Measurements from ENCODE around the gene TRNT1. TPM values are rescaled to one million over a fixed set of nuclear protein-coding genes. Genes with fewer than 3 reads are reported as not detected.

TRNT1 gene
- 22.4 and 34.0 TPM in 2 replicates for total RNA-seq (2014; rRNA removed)
- polyA plus RNA-seq (2012) = 9.9 TPM

GRCh38 chr3:3126477-3127431 lies at the start of gene TRNT1:
Gene TRNT1, plus strand, starts transcription at chr3:3126940. Its CDS starts 2,101 bp downstream, at chr3:3129041.
- DNase-seq (ENCODE audit: low read depth) = peak; percentile 89

GRCh38 chr3:3080309-3080708 lies 46.4 kb upstream of the TRNT1 start:
- no peak for DNase-seq (ENCODE audit: low read depth)

- no peak for DNase-seq (ENCODE audit: low read depth)
Measured at GRCh38 chr3:3081381-3082233, 45.1 kb upstream of the TRNT1 start.

- DNase-seq (ENCODE audit: low read depth) = no peak
Measured at GRCh38 chr3:3082234-3082924, 44.4 kb upstream of the TRNT1 start.

- no peak for DNase-seq (ENCODE audit: low read depth)
Measured at GRCh38 chr3:3084890-3085289, 41.9 kb upstream of the TRNT1 start.

- no peak for DNase-seq (ENCODE audit: low read depth)
Measured at GRCh38 chr3:3085782-3086181, 41.0 kb upstream of the TRNT1 start.

- DNase-seq (ENCODE audit: low read depth) = no peak
Measured at GRCh38 chr3:3086239-3086638, 40.5 kb upstream of the TRNT1 start.

GRCh38 chr3:3087279-3087678 lies 39.5 kb upstream of the TRNT1 start:
- no peak for DNase-seq (ENCODE audit: low read depth)

- DNase-seq (ENCODE audit: low read depth) = no peak
Measured at GRCh38 chr3:3087716-3088465, 38.8 kb upstream of the TRNT1 start.

GRCh38 chr3:3089017-3089416 lies 37.7 kb upstream of the TRNT1 start:
- DNase-seq (ENCODE audit: low read depth) = no peak

- DNase-seq (ENCODE audit: low read depth) = no peak
Measured at GRCh38 chr3:3097958-3098357, 28.8 kb upstream of the TRNT1 start.

GRCh38 chr3:3101660-3102458 lies 24.9 kb upstream of the TRNT1 start:
- DNase-seq (ENCODE audit: low read depth) = no peak

- DNase-seq (ENCODE audit: low read depth) = peak; percentile 2
Measured at GRCh38 chr3:3102751-3103150, 24.0 kb upstream of the TRNT1 start.

- DNase-seq (ENCODE audit: low read depth) = no peak
Measured at GRCh38 chr3:3105246-3105645, 21.5 kb upstream of the TRNT1 start.

GRCh38 chr3:3105815-3106214 lies 20.9 kb upstream of the TRNT1 start:
- DNase-seq (ENCODE audit: low read depth) = no peak

- no peak for DNase-seq (ENCODE audit: low read depth)
Measured at GRCh38 chr3:3107181-3107580, 19.6 kb upstream of the TRNT1 start.

- no peak for DNase-seq (ENCODE audit: low read depth)
Measured at GRCh38 chr3:3107858-3108257, 18.9 kb upstream of the TRNT1 start.

- DNase-seq (ENCODE audit: low read depth) = no peak
Measured at GRCh38 chr3:3109407-3110298, 17.1 kb upstream of the TRNT1 start.

- DNase-seq (ENCODE audit: low read depth) = peak; percentile 6
Measured at GRCh38 chr3:3110299-3110630, 16.5 kb upstream of the TRNT1 start, which contains the start of gene IL5RA. Gene IL5RA, minus strand, starts transcription at chr3:3110374. Its CDS starts 5,390 bp downstream, at chr3:3104984.
